Fibroblast of skin of right biceps (primary cell): ENCODE measurements around the gene CYP46A1.
"Not testable (repeated sequence)": the region's sequence is repeated elsewhere in the genome, so short reads cannot be mapped to it uniquely, and the experiment has no call there.

Source experiments
- DNase-seq: peaks from one replicate; pipeline ENCODE4 v3.0.0-alpha.2; 2013

The CYP46A1 gene

DNA sequence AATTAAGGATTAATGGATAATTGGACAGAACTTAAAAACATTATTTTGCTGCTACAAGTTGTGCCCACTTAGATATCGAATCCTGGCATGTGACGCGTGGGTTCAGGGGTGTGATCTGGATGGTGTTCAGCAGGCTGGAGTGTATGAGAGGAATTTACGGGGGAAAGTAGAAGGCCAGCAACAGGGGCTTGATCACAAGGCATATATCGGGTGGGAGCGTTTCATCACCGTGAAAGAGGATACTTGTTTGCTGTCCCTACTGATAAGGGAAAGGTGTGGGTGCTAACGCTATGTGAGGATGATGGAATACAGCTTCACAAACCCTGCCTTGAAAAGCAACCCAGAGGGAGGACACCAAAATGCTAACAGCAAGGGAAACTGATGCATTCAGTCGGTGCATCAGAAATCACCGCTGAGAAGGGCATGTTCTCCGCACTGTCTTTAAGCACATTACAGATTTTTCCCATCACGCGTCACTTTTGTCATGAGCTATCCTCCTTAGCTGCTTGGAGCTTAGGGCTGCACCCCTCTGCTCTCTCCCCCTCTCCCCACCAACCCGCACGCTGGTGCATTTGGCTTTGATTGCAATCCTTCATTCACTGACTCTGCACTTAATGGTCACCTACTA is 25.8 kb upstream of the CYP46A1 start:
- no peak for DNase-seq

DNA sequence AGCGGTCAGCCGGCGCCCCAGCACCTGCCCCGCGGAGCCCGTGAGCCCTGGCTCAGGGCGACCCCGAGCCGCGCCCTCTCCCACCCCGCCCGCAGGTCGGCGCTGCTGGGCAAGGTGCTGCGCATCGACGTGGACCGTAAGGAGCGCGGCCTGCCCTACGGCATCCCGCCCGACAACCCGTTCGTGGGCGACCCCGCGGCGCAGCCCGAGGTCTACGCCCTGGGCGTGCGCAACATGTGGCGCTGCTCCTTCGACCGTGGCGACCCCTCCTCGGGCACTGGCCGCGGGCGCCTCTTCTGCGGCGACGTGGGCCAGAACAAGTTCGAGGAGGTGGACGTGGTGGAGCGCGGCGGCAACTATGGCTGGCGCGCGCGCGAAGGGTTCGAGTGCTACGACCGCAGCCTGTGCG is 24.8 kb upstream of the CYP46A1 start:
- no peak for DNase-seq

DNA sequence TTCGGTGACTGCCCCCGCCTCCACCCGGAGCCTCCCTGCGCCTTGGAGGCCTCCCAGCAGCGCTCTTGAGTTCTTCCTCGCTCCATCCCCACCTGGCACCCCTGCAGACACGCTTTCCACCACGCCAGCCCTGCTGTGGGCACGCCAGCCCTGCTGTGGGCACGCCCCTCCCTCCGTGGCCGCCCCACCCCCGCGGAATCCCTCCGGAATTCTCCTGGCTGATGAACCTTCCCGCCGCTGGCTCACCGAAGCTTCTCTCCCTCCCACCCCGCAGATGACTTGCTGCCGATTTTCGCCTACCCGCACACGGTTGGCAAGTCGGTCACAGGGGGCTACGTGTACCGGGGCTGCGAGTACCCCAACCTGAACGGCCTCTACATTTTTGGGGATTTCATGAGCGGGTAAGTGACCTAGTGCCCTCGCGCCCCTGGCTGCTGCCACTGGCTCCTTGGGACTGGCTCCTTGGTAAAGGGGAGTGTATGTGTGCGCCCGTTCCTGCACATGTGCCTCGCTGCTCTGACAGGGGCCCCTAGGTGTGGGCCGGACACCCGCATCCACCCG is 24.0 kb upstream of the CYP46A1 start:
- DNase-seq = no peak

DNA sequence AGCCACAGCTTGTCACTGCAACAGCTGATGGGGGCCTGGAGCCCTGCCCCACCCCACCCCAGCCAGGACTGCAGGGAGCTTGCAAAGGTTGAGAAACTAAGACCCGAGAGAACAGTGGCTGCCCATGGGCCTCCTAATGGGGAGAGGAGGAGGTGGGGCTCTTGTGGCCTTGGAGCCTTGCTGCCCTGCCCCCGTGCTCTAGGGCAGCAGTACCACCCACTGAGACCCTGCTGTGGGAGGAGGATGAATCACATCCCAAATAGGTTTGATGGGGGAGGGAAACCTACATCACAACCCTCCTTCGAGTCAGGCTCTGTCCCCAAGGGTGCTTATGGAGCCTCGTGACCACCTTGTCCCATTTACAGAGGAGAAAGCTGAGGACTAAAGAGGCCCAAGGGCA is 23.3 kb upstream of the CYP46A1 start:
- peak; percentile 62 for DNase-seq

DNA sequence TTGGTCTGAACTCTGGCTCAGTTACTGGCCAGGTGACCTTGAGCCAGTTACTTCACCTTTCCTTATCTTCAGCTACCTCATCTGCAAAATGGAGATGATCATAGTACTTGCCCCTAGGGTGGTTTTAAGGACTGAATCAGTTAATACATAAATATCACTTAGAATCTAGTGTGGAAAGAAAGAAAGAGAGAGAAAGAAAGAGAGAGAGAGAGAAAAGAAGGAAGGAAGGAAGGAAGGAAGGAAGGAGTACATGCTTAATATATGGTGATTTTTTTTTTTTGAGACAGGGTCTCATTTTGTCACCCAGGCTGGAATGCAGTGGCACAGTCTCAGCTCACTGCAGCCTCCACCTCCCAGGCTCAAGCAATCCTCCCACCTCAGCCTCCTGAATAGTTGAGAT is 22.9 kb upstream of the CYP46A1 start:
- not testable (repeated sequence) for DNase-seq

DNA sequence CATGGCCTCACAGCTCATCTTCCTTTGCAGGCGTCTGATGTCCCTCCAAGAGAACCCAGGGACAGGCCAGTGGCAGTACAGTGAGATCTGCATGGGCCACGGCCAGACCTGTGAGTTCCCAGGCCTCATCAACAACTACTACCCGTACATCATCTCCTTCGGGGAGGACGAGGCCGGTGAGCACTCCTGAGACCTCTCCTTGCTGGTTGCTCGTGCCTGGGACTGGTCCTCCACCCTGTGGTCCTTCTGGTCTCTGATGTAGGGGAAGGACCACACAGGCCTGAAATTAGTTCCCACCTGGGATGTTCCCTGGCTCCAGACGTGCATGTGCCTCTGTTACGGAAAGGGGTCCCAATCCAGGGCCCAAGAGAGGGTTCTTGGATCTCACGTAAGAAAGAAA is 21.3 kb upstream of the CYP46A1 start:
- no peak for DNase-seq

DNA sequence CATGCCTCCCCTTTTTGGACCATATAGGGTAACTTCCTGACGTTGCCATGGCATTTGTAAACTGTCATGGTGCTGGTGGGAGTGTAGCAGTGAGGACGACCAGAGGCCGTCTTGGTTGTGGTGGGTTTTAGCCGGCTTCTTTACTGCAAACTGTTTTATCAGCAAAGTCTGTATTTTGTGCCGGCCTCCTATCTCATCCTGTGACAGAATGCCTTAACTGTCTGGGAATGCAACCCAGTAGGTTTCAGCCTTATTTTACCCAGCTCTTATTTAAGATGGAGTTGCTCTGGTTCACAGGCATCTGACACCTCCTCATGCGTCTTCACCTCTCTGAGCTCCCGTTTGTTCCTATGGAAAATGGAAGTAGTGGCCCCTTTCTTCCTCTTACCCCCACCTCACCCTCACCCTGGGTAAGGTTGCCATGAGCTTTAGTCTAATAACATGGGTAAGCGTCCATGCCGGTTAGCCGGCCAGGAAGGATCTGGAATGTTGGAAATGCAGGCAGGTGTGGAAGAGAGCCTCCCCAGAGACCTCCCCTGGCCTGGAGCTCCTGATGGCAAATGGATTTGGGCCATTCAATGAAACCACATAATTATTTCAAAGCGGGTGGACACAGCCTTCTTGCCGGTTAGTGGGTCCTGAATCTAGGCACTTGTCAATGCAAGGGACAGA is 20.6 kb upstream of the CYP46A1 start:
- DNase-seq = no peak

DNA sequence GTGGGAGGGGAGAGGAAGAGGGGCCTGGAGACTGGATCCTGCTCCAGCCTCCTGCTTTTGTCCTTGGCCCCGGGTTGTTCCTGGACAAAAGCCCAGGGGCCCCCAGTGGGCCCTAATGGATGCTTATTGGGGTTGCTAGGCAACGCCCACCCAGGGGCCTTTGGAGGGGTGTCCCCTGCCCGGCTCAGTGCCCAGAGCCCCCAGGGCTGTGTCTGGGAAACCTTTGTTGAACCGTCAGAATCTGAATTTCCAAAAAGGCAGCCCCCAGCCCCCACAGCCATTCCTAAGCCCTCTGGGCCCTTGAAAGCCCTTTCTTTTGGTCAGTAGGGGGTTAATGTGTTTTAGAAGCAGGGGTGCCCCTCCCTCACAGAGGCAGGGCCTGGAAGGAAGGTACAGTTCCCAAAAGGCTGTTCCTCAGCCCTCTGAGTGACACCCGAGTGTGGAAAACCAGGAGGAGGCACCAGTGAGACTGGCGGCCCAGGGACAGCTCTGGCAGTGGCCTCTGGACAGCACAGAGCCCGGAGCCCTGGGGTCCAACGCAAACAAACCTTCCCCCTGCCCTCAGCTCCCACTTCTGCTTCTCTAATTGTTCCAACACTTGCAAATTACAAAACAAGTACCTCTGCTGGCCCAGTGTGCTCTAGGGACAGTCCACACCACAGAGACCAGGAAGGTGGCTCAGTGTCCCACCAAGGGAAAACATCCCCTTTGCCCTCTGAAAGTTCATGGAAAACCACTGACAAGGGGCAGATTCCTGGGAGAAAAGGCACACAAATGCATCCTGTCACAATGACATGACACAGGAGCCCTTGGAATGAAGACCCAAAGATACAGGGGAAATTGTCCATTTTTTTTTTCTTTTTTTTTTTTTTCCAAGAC is 19.8 kb upstream of the CYP46A1 start:
- no peak for DNase-seq

DNA sequence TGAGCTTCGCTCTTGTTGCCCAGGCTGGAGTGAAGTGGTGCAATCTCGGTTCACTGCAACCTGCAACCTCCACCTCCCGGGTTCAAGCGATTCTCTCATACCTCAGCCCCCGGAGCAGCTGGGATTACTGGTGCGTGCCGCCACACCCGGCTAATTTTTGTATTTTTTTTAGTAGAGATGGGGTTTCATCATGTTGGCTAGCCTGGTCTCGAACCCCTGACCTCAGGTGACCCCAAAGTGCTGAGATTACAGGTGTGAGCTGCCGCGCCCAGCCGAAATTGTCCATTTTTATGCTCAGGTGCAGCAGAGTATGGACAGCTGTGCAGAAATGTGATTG is 19.2 kb upstream of the CYP46A1 start:
- DNase-seq = no peak

DNA sequence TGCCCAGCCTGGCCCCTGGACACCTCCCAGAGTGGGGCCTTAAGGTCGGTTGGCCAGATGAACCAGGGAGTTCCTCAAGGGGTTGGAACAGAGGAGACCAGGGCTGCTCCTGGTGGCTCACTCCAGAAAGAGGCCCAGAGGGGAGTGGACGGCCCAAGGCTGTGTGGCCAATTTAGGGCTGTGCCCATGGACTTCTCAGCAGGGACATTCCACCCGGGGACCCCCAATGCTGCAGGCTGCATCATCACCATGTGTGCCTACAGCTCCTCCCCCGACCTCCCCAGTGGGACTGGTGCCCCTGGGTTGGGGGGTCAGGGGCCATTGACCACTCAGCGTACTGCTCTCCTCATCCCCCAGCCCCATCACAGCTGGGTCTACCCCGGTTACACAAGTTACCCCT is 17.6 kb upstream of the CYP46A1 start:
- no peak for DNase-seq

DNA sequence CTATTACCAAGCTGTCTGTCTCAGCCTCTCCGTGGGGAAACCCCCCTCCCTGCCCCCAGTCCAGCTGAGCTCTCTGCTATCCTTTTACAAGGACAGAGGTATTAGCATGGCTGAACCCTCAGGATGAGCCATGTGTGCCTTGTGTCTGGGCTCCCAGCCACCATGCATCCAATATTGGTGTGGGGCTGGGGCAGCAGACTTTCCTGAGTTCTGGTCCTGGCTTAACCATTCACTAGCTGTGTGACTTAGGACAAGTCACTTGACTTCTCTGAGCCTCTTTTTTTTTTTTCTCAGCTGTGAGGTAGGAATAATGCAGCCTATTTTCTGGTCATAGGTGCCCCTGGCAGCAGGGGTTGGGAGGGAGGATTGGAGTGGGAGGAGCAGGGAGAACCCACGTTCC is 17.1 kb upstream of the CYP46A1 start:
- DNase-seq = no peak

DNA sequence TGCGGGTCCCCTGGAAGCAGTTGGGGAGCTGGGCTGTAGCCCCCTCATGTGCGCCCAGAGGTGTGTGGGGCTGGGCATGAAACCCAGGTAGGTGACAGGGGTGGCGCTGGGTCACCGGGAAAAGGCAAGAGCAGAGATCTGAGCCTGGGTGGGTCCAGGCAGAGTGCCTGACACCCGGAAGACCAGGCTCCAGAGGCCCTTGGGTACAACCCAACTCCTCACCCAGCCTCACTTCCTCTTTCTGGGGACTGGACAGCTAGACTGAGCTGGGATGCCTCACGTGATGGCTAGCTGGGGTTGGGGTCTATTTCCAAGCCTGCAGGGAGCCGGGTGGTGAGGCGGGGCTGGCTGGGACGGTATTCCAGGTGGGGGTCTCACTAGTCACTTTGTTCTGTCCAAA is 16.3 kb upstream of the CYP46A1 start:
- DNase-seq = no peak

DNA sequence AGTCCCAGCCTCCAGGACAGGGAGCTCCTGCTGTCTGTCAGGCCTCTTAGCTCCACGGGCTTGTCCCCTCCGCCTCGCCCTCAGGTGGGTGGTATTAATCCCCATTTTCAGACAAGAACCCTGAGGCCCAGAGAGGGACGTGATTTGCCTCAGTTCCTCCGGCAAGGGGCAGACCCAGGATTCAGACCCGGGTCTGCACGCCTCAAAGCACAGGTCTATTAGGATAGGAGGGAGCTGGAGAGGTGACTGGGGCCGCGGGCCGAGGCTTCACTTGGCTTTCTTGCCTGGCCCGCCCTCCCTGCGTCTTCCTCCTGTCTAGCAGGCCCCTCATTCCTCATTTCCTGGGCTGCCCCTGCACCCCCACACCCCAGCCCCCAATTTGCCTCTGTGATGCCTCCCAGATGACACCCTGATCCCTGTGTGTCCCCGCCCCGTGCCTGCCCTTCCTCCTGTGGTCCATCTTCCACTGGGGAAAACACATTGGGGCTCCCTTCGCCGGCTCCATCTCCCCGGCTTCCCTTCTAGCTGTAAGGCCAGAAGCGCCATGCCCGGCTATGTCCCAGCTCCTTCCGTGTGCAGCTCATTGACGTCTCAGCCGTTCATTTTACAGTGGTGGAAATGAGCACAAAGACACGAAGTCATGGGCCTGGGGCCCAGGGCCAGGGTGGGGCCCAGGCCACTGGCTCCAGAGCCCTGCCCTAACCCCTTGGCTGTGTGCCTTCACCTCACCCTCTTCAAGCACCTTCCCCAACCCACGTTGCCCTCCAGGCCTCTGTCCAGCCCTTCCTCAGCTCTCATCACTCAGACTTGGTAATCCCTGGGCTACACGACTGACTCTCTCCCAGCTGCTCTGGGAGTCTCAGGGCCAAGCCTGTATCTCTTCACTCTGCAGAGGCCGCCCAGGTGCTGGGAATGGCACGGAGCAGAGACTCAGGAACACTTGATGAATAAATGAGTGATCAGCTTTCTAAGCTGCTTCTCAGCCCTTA is 15.5 kb upstream of the CYP46A1 start:
- no peak for DNase-seq

DNA sequence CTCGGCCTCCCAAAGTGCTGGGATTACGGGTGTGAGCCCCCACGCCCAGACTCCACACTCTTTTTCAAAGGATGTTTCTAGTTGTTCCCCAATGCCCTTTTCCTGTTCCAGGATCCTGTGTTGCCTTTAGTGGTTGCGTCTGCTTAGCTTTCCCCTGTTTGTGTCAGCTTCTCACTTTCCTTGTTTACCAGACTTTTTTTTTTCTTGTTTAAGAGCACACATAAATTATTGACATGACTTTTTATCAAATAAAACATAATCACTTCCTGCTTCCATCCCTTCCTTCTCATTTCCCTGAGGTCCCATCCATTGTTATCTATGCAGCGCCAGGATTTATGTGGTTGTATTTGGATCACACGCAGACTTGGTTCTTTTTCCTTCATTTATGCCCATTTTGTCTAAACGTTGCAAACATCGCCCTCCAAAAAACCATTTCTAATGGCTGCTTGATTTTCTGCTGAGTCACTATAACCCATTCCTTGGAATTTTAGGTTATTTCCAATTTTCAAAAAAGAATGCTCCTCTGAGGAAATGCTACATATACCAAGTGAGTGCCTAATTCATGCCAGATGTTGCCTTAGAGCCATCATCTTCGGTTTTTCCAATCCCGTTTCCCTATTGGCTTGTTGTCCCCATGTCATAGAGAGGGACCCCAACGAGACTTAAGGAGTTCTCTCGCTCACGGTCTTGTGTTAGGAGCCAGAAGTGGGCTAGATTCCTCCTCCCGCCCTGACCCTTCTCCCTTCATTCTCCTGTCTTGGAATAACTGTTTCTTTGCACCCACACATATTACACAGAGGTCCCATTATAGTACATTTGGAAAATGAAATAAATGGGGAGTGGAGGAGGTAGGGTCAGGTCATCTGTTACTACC is 13.5 kb upstream of the CYP46A1 start:
- DNase-seq = peak; percentile 40

DNA sequence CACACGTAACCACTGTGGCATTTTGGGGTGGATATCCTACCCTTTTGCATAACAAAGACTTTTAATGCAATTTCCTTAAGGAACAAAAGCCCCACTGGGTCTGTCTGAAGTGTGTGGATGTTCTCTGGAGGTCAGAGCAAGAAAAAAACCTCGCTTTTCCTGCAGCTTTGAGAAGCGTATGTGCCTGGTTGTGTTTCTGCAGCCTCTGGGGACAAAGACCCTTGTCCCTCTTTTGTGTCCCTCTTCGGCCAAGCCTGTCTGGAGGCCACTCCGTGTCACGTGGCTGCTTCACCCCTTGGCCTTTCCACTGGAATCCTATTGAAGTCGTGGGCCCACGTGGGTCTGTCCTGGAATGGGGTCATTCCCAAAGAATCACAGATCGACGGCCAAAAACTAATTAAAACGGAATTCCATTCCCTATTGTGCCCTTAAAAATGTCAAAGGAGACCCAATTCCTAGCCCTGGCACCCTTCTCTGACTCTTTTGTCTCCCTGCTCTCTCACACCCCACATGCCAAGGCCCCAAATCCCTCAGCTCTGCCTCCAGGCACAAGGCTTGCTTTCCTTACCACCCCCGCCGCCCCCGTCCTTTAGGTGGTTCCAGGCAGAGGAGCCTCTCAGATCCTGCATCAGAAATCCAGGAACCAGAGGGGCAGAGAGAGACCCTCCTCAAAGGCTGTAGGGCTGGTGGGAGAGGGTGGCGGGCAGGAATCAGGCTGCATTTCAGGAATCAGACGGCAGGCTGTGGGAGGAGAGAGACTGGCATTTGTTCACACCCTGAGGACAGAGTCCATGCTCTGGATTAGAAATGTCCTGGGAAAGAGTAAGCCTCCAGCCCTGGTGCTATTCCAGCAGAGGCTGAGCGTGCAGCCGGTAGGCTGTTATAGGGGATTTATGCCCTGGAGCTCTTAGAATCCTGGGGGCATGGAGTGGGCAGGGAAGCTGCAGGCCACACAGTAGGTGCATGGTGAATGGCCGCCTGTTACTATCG is 12.6 kb upstream of the CYP46A1 start:
- no peak for DNase-seq

DNA sequence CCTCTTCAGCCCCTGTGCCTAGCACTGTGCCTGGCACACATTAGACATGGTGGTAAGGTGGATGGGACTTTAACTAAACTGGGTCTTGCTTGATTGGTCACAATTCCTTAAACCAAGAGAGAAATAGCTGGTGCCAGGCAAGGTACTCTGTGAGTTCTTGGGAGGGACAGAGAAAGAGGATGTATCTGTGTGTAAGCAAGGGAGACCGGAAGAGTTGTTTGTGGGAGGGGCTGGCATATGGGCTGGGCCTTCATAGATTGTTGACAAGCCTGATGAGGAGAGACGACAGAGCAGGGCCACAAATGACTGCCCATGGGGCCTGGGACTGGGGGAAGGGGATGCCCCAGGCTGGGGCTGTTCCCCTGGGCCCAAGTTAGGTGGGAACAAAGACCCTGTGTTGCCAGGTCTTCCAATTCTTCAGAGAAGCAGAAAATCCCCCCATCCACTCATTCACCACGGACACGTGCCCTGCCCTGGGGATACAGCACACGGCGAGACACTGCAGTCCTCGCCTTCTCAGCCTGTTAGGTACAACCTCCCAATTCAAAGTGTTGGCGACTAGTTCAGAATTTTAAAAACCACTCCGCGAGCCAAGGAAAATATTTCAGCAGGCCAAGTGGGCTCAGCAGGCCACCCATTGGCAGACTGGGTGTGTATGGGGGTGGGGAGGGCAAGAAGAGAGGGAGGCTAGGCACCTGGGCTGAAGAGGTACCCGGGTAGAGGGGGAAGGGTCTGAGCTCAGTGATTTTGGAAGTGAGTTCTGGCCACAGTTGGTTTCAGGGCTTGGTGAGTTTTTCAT is 11.4 kb upstream of the CYP46A1 start:
- DNase-seq = no peak

DNA sequence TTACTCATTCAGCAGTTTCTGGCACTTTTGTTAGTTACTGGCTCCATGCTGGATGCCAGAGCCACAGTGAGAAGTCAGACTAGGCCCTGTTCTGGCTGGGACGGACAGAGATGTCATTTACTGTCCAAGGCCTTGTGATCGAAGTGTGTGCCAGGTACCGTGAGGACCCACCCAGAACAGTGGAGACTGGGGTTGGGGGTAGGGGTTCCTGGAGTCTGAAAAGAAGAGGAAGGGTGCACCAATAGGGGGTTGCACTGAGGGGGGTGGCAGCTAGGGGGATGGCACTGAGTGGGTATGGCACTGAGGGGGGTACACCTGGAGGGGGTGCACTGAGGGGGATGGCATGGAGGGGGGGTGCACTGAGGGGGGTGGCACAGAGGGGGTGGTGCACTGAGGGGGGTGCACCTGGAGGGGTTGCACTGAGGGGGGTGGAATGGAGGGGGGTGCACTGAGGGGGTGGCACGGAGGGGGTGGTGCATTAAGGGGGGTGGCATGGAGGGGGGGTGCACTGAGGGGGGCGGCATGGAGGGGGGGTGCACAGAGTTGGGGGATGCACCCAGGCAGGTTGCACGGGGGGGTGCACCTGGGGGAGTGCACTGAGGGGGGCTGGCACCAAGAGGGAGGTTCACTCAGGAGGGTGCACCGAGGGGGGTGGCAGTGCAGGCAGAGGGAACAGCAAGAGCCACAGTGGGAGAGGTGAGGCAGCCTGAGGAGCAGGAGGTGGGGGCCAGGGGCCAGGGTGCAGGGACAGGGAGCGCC is 10.6 kb upstream of the CYP46A1 start:
- no peak for DNase-seq

DNA sequence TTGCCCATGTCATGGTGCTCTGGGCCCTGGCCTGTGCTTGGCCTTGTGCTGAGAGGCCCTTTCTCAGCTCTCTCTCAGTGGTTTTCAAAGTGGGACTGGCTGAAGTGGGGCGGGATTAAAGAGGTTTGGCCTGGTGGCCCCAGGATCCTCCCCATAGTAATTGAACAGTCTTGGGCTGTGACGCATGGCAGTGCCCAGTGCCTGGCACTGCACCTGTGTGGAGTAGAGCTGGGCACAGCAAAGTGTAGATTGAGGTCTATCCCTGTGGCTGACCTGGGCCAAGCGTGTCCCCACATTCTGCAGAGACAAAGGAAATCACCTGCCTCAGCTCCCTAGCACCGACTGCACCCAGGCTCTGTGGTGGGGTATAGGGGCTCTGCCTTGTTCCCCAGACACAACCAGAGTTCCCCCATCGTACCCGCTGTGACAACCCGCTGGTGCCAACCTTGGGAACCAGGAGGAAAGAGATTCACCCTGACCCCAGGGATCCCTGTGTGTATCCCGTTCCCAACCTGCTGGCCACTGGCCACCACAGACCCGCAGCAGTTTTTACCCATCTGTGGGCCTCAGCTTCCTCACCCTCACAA is 9.9 kb upstream of the CYP46A1 start:
- no peak for DNase-seq
